ENCODE results near the gene OTULIN.

OTULIN gene

GRCh38 chr5:14678773-14679334 is 14.3 kb downstream of the OTULIN start:
- Histone ChIP-seq H3K4me3 (replicated peaks; ENCODE audit: low read depth, low read length) (no peak overlapping the region), H3K36me3 (ENCODE audit: control insufficient read depth, insufficient read depth, low read length) (peaks cover 16% of the 10 kb centered on the region), H3K27me3 (replicated peaks; ENCODE audit: control insufficient read depth, insufficient read depth, low read length) (no peaks in the 10 kb centered on the region)
- TF ChIP-seq CTCF (IDR thresholded peaks at IDR 0.05; ENCODE audit: insufficient read depth, low read length, poor library complexity, severe bottlenecking) = no peak
- peak; percentile 59 for DNase-seq (ENCODE audit: extremely low read depth, insufficient read length)

GRCh38 chr5:14679595-14679994 is 15.1 kb downstream of the OTULIN start:
- Histone ChIP-seq H3K27me3 (replicated peaks; ENCODE audit: control insufficient read depth, insufficient read depth, low read length) (no peaks in the 10 kb centered on the region), H3K36me3 (ENCODE audit: control insufficient read depth, insufficient read depth, low read length) (peaks cover 16% of the 10 kb centered on the region), H3K4me3 (replicated peaks; ENCODE audit: low read depth, low read length) (no peak overlapping the region)
- no peak for DNase-seq (ENCODE audit: extremely low read depth, insufficient read length)
- TF ChIP-seq CTCF (IDR thresholded peaks at IDR 0.05; ENCODE audit: insufficient read depth, low read length, poor library complexity, severe bottlenecking) = no peak

- H3K36me3 ChIP-seq (ENCODE audit: control insufficient read depth, insufficient read depth, low read length) = peaks cover 16% of the 10 kb centered on the region
- H3K4me3 ChIP-seq (replicated peaks; ENCODE audit: low read depth, low read length) = no peak overlapping the region
- H3K27me3 ChIP-seq (replicated peaks; ENCODE audit: control insufficient read depth, insufficient read depth, low read length) = no peaks in the 10 kb centered on the region
- no peak for TF ChIP-seq CTCF (IDR thresholded peaks at IDR 0.05; ENCODE audit: insufficient read depth, low read length, poor library complexity, severe bottlenecking)
- no peak for DNase-seq (ENCODE audit: extremely low read depth, insufficient read length)
Measured at GRCh38 chr5:14681236-14681752, 16.8 kb downstream of the OTULIN start.

- H3K4me3 ChIP-seq (replicated peaks; ENCODE audit: low read depth, low read length) = no peak overlapping the region
- peaks cover 28% of the 10 kb centered on the region for H3K36me3 ChIP-seq (ENCODE audit: control insufficient read depth, insufficient read depth, low read length)
- no peak for DNase-seq (ENCODE audit: extremely low read depth, insufficient read length)
- no peak for TF ChIP-seq CTCF (IDR thresholded peaks at IDR 0.05; ENCODE audit: insufficient read depth, low read length, poor library complexity, severe bottlenecking)
- H3K27me3 ChIP-seq (replicated peaks; ENCODE audit: control insufficient read depth, insufficient read depth, low read length) = no peaks in the 10 kb centered on the region
Measured at GRCh38 chr5:14683906-14684455, 19.5 kb downstream of the OTULIN start.

GRCh38 chr5:14684757-14685156 is 20.2 kb downstream of the OTULIN start:
- no peak for DNase-seq (ENCODE audit: extremely low read depth, insufficient read length)
- Histone ChIP-seq H3K36me3 (ENCODE audit: control insufficient read depth, insufficient read depth, low read length) (peaks cover 30% of the 10 kb centered on the region), H3K4me3 (replicated peaks; ENCODE audit: low read depth, low read length) (no peak overlapping the region), H3K27me3 (replicated peaks; ENCODE audit: control insufficient read depth, insufficient read depth, low read length) (no peaks in the 10 kb centered on the region)
- no peak for TF ChIP-seq CTCF (IDR thresholded peaks at IDR 0.05; ENCODE audit: insufficient read depth, low read length, poor library complexity, severe bottlenecking)
